Measurements from ENCODE around the gene ZNF407.

GRCh38 chr18:75044296-75044695 is 446.6 kb downstream of the ZNF407 start:
- no peak for TF ChIP-seq EZH2phosphoT487 (conservative IDR thresholded peaks at IDR 0.05; ENCODE audit: low read length)
- no peak for TF ChIP-seq CTCF (IDR thresholded peaks at IDR 0.05; ENCODE audit: insufficient read depth, low read length, poor library complexity, severe bottlenecking)
